ENCODE results near the gene PID1.

- no peak for TF ChIP-seq EP300 (IDR thresholded peaks at IDR 0.05)
- TF ChIP-seq, protein P1, sequence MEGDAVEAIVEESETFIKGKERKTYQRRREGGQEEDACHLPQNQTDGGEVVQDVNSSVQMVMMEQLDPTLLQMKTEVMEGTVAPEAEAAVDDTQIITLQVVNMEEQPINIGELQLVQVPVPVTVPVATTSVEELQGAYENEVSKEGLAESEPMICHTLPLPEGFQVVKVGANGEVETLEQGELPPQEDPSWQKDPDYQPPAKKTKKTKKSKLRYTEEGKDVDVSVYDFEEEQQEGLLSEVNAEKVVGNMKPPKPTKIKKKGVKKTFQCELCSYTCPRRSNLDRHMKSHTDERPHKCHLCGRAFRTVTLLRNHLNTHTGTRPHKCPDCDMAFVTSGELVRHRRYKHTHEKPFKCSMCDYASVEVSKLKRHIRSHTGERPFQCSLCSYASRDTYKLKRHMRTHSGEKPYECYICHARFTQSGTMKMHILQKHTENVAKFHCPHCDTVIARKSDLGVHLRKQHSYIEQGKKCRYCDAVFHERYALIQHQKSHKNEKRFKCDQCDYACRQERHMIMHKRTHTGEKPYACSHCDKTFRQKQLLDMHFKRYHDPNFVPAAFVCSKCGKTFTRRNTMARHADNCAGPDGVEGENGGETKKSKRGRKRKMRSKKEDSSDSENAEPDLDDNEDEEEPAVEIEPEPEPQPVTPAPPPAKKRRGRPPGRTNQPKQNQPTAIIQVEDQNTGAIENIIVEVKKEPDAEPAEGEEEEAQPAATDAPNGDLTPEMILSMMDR (IDR thresholded peaks at IDR 0.05) = no peak
These were observed 159.3 kb downstream of the PID1 start for GRCh38 chr2:229111744-229112143.

Measured in suprapubic skin (tissue), 3 donors.